HK-2 (cell line): ENCODE data around the gene ERFE.
A peak's percentile ranks its signal among the peaks of the same experiment; 100 is the strongest.

Experiments
- DNase-seq: peaks from one replicate; pipeline ENCODE4 v3.0.0-alpha.2; 2018; ENCODE audit not compliant: unreplicated experiment

The ERFE gene

GRCh38 chr2:238139196-238140039 lies 19.4 kb upstream of the ERFE start:
- DNase-seq = no peak

DNA sequence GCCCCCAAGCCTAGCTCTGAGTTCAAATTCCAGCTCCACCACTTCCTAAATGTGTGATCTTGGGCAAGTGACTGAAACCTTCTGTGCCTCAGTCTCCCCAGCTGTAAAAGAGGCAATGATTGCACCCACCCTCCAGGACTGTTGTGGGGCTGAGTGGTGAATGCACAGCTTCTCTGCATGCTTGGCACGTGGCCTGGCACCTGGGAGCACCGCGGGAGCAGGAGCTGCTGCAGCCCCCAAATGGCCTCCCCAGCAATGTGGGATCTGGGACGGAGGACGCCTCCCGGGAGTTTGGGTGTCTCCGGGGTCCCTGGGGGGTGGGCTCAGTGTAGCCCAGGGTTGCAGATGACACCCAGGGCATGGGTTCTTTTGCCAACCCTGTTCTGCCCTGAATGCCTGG lies 18.7 kb upstream of the ERFE start:
- no peak for DNase-seq

- DNase-seq = no peak
Measured at GRCh38 chr2:238140721-238141540, 17.8 kb upstream of the ERFE start.

DNA sequence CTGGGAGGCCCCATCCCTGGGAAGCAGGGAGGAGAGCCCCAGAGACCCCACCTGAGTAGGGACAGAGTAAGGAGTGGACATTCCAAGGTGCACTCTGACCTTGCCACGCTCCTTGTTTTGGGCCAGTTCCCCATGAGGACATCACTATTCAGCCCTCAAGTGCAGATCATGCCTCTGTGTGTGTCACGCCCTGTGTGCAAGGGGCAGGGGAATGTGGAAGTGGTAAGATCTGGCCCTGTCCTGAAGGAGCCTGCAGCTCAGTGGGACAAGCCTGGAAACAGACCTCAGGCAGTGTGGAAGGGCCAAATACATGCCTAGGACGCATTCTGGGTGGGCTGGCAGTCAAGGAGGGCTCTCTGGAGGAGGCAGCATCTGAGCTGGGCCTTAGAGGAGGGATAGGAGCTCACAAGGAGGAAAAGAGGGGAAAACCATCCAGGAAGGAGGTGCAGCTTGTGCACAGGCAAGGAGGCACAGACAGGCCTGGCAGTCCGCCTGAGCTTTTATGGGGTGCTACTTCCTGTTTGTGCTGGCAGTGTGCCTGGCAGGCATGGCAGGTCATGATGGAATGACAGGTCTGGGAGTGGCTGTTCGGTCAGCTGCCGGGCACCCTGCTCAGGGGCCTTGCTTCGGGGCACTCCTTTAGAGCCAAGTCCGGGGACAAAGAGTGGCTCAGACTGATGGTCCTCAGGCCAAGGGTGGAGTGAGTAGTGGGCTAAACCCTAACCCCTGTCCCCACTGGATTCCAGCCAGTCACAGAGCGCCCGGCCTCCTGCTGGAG lies 17.0 kb upstream of the ERFE start:
- peak; percentile 82 for DNase-seq

DNA sequence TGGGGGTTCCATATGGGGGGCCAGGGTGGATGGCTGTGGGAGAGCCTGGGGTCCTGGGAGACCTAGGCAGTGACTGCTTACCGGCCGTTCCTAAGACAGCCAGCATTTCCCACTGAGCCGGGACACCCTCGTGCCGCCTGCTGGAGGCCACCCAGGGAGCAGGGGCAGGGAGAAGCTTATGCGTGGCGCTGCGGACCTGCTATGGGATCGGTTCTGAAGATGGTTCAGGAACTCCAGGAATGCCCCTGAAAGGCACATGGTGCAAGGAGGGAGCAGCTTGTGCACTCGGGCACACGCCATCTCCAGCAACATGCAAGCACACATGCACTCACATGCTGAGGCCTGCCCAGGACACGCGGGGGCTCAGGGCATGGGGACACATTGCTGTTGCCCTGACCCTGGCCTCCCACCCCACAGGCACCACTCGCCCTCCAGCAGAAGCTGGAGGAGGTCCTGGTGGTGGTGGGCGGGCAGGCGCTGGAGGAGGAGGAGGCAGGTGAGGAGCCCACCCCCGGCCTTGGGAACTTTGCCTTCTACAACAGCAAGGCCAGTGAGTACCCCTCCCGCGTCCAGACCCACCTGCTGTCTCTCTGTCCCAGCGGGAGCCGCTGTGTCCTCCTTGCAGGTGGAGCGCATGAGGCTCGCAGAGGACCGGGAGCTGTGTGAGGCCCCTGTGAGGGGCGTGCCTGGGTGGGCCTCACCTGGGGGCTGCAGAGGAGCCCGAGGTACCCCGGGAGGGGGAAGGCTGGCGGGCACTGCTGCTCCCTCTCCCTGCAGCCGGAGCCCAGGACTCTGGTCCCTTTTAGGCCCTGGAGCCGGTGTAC lies 16.2 kb upstream of the ERFE start:
- DNase-seq = peak; percentile 41

GRCh38 chr2:238143239-238143951 lies 15.4 kb upstream of the ERFE start:
- peak; percentile 86 for DNase-seq

DNA sequence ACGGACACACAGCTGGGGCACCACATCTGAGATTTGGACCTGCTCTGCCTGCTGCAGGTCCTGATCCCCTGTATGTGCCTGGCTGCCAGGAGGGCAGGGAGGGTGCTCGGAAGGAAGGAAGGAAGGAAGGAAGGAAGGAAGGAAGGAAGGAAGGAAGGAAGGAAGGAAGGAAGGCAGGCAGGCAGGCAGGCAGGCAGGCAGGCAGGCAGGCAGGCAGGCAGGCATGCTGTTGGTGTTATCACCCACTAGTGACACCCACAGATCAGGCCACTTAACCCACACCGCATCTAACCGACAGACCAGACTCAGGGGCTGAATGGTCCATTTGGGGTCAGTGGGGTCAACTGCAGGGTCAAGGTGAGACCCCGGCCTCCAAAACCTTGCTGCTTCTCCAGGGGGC lies 14.5 kb upstream of the ERFE start:
- DNase-seq = no peak

DNA sequence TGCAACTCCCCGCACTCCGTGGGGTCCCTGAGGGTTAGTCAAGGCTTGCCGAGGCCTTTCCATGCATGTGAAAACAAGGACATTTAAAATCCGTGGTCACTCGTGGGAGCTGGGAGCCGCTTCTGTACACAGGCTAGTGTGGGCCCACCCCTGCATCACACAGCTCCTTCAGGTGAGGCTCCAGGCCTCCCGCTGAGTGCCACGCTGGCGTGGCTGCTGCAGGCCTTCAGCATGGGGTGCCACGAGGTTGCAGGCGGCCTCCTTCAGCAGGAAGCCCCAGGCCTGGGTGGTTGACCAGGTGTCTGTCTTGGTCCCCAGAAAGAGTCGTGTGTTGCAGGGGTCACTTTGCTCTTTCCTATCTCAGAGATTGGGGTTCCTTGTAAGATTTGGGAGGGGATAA lies 13.7 kb upstream of the ERFE start:
- no peak for DNase-seq

GRCh38 chr2:238145851-238146250 lies 12.9 kb upstream of the ERFE start:
- no peak for DNase-seq

DNA sequence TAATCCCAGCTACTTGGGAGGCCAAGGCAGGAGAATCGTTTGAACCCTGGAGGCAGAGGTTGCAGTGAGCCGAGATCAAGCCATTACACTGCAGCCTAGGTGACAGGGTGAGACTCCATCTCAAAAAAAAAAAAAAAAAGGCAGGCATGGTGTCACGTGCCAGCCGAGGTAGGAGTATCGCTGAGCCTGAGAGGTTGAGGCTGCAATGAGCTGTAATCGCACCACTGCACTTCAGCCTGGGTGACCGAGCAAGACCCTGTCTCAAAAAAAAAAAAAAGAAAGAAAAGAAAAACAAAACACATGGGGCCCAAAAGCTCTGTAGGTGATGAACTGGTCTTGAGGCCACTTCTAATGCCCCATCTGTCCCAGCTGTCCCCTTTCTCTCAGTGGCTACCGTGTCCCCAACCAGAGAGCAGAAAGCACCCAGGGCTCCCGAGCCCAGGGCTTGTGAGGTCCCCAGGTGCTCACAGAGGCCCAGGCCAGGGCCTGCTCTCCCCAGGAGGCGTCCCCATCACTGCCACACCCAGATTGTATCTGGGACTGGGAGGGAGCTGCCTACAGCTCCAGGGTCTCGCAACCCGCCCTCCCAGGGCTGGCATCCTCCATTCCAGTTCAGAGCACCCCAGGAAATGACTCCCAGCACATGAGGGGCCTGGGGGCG lies 11.8 kb upstream of the ERFE start:
- DNase-seq = peak; percentile 28

DNA sequence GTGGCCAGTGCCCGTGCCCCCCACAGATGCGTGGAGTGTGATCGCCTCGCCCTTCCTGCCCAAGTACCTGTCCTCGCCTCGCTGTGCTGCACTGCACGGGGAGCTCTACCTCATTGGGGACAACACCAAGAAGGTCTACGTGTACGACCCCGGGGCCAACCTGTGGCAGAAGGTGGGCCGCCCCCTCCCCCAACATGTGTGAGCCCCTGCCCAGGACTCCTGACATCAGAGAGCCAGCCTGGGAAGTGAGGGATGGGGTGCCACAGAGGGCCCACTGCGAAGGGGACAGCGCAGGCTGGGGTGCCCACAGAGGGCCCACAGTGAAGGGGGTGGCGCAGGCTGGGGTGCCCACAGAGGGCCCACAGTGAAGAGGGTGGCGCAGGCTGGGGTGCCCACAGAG lies 9.8 kb upstream of the ERFE start:
- no peak for DNase-seq

DNA sequence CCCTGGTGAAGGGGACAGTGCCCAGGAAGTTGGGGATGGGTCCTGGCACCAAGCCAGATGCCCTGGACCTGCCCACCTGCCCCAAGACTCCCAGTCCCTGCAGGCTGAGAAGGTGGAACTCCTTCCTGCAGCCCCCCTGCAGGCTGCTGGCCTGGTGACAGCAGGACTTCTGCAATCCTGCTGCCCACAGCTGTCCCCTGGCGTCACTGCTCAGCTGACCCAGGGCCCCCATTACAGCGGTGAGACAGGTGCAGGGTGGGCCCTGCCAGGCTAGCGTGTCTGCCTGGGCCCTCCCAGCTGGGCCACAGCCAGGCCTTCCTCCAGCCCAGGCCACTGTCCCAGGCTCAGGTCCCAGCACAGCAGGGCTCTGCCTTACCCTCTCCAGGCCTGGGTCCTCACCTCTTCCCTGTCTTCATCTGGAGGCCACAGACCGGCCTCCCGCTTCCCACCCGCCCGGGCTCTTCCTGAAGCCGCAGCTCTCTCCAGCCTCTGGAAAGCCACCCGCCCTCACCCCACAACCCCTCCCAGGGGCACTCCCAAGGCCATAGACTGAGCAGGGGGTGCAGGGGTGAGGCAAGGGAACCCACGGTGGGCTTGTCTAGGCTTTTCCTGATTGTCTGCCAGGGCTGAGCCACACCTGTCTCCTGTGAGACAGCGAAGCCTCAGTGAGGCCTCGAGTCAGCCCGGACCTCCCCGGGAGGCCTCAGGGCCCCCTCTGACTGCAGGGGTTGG lies 8.8 kb upstream of the ERFE start:
- no peak for DNase-seq

DNA sequence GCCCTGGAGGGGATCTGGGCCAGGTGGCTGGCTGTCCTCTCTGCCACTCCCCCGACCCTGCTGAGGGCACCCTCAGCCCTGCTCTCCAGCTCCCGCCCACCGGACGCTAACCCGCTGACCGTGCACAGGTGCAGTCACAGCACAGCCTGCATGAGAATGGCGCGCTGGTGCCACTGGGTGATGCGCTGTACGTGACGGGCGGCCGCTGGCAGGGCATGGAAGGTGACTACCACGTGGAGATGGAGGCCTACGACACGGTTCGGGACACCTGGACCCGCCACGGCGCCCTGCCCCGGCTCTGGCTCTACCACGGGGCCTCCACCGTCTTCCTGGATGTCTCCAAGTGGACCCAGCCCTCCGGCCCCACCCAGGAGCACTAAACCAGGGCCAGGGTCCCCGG lies 8.1 kb upstream of the ERFE start:
- DNase-seq = no peak

DNA sequence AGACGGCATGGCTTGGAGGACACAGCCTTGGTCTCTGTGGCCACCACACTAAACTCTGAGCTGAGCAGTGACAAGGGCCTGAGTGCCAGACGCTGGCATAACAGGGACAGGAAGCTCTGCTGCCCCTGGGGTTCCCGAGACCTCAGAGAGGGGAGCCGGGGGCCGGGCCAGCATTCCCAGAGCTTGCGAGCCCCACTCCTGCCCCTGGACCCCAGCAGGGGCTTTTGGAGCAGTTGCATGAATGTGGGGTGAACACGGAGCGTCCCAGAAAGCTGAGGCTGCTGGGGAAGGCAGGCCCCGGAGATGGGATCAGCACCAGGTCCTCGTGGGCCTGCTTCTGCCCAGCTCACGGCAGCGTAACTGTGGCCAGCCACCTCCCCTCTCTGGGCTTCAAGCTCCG lies 7.6 kb upstream of the ERFE start:
- DNase-seq = no peak

DNA sequence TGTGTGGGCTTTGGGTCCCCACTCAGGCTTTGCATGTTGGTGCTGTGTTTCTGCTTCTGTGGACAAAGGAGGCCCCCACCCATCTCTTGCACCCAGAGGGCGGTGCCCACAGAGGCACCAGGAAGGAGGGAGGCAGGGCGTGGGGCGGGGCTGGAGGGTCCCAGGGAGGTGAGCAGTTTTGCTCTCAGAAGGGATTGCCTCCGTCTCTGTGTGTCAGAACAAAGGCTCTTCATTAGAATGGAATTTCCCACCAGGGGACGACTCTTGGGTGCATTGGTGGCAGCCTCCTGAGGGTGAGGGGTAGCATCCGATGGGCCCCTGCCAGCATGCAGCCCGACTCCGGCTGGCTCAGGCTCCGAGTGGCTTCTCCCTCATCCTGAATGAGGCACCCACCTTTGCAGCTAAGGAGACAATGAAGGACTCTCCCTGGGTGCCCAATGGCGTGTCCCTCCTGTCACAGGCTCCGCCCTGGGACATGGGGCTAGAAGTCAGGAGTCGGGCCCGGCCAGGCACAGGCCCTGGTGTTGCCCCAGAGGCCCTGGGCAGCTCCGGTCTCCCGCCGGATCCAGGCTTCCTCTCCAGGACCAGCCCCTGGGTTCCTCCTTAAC lies 7.0 kb upstream of the ERFE start:
- no peak for DNase-seq

GRCh38 chr2:238152771-238153688 lies 5.7 kb upstream of the ERFE start:
- DNase-seq = no peak

- DNase-seq = no peak
Measured at GRCh38 chr2:238154570-238154969, 4.2 kb upstream of the ERFE start.
